Astrocyte (in vitro differentiated cells and primary cell): ENCODE data around the gene AKR1D1.

Experiments used
- EZH2 ChIP-seq: IDR thresholded peaks from 2 replicates; pipeline ENCODE4 v1.6.1; 2012; ENCODE audit warnings: mild to moderate bottlenecking, low read length, inconsistent platforms; ENCODE audit not compliant: insufficient read depth
- TF ChIP-seq, protein P1 (sequence below): IDR thresholded peaks from 2 replicates; pipeline ENCODE4 v1.5.1; 2011; ENCODE audit warnings: low read depth, mild to moderate bottlenecking, inconsistent platforms, low read length, moderate library complexity; ENCODE audit not compliant: insufficient read depth

DNA sequence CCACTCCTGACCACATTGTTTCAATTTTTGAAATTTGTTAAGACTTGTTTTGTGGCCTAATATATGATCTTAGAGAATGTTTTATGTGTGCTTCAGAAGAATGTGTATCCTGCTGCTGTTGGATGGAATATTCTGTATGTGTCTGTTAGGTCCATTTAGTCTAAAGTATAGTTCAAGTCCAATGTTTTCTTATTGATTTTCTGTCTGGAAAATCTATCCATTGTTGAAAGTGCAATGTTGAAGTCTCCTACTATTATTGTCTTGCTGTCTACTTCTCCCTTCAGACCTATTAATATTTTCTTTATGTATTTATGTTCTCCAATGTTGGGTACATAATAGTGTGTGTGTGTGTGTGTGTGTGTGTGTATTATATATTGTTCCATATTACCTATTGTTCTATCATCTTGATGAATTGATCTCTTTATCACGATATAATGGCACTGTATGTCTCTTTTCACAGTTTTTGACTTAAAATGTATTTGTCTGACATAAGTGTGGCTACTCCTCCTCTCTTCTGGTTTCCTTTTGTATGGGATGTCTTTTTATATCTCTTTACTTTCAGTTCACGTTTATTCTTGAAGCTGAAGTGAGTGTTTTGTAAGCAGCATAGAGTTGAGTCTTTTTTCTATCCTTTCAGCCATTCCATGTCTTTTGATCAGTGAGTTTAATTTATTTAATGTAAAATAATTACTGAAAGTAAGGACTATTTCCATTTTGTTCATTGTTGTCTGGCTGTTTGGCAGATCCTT is 61.3 kb downstream of the AKR1D1 start:
- TF ChIP-seq, protein P1, sequence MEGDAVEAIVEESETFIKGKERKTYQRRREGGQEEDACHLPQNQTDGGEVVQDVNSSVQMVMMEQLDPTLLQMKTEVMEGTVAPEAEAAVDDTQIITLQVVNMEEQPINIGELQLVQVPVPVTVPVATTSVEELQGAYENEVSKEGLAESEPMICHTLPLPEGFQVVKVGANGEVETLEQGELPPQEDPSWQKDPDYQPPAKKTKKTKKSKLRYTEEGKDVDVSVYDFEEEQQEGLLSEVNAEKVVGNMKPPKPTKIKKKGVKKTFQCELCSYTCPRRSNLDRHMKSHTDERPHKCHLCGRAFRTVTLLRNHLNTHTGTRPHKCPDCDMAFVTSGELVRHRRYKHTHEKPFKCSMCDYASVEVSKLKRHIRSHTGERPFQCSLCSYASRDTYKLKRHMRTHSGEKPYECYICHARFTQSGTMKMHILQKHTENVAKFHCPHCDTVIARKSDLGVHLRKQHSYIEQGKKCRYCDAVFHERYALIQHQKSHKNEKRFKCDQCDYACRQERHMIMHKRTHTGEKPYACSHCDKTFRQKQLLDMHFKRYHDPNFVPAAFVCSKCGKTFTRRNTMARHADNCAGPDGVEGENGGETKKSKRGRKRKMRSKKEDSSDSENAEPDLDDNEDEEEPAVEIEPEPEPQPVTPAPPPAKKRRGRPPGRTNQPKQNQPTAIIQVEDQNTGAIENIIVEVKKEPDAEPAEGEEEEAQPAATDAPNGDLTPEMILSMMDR, result no peak
- no peak for TF ChIP-seq EZH2
